GM12878 (cell line): ENCODE results near the gene TNFRSF8.

ENCODE experiments used
- CEBPB ChIP-seq, 2 experiments: fragments of 150-350 bp in 1 of 2; IDR thresholded peaks; 2 replicates each; pipeline ENCODE4 v1.6.1; 2012 to 2014; ENCODE audit warnings: low read depth in 2 of 2, low read length in 2 of 2, borderline replicate concordance in 1 of 2, inconsistent platforms in 1 of 2
- IRF4 ChIP-seq: IDR thresholded peaks from 2 replicates; pipeline ENCODE4 v1.6.1; 2011; ENCODE audit warnings: low read depth, low read length
- JUND ChIP-seq: IDR thresholded peaks from 2 replicates; pipeline ENCODE4 v1.6.1; 2012; ENCODE audit warnings: low read depth, mild to moderate bottlenecking, low read length, improper control_type of control experiment, moderate library complexity
- POLR2AphosphoS2 ChIP-seq: IDR thresholded peaks from 2 replicates; pipeline ENCODE4 v1.6.1; 2011; ENCODE audit warnings: low read depth, mild to moderate bottlenecking, low read length, improper control_type of control experiment, moderate library complexity
- RFX5 ChIP-seq: IDR thresholded peaks from 2 replicates; pipeline ENCODE4 v1.6.1; 2011; ENCODE audit warnings: low read depth, low read length, improper control_type of control experiment
- SP1 ChIP-seq: IDR thresholded peaks from one replicate; pipeline ENCODE4 v1.6.1; 2011; ENCODE audit warnings: low read depth, low read length
- ZNF274 ChIP-seq: IDR thresholded peaks from one replicate; pipeline ENCODE4 v1.8.0; 2011; ENCODE audit not compliant: insufficient read length, insufficient read depth
- ZNF384 ChIP-seq: IDR thresholded peaks from 2 replicates; pipeline ENCODE4 v1.6.1; 2012; ENCODE audit warnings: low read depth, mild to moderate bottlenecking, low read length, improper control_type of control experiment, borderline replicate concordance

DNA sequence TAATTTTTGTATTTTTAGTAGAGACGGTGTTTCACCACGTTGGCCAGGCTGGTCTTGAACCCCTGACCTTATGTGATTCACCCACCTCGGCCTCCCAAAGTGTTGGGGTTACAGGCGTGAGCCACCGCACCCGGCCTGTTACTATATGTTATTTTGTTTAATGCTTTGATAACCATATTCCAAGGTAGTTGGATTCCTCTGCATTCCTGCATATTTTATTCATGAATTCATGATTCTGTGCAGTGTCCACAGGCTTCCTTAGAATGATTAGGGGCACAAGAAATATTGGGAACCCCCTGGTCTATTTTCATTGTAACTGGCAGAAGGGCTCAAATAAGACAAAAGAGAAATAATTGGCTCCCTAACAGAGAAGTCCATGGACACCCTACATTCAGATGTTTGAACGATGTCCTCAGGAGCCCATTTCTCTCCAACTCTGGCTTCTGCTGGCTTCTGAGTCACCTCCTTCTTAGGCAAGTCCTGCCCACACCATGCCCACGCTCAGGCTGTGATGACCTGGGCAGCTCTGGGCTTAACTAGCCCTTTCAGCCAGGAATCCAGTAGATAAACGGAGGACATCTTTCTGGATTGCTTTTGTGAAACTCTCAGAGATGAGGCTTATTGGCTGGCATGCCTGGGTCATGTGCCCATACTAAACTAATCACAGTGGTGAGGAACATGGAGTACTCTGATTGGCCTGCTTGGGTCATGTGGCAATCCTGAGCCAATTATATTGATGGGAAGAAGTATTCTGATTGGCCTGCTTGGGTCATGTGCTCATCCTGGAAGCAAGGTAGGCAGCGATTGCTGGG is 32.6 kb downstream of the TNFRSF8 start:
- TF ChIP-seq ZNF274, result no peak
- TF ChIP-seq IRF4, result no peak
- no peak for TF ChIP-seq ZNF384
- TF ChIP-seq JUND, result no peak
- TF ChIP-seq SP1, result no peak
- TF ChIP-seq CEBPB (IDR thresholded peaks at IDR 0.05; ENCODE audit: borderline replicate concordance in 1 of 2, low read depth in 2 of 2, low read length in 2 of 2), result no peak
- no peak for TF ChIP-seq POLR2AphosphoS2
- TF ChIP-seq RFX5, result no peak
